Endothelial cell of umbilical vein (primary cell): Measurements from ENCODE around the gene PSMA3.

ENCODE experiments used
- EZH2 ChIP-seq: IDR thresholded peaks from 2 replicates; pipeline ENCODE4 v1.6.1; 2012; ENCODE audit warnings: borderline replicate concordance, low read depth, mild to moderate bottlenecking, moderate library complexity, low read length, inconsistent platforms; ENCODE audit not compliant: severe bottlenecking
- FOS ChIP-seq: IDR thresholded peaks from 2 replicates; pipeline ENCODE4 v1.6.1; 2011; ENCODE audit warnings: mild to moderate bottlenecking, low read length, moderate library complexity, borderline replicate concordance; ENCODE audit not compliant: insufficient read depth
- GATA2 ChIP-seq: IDR thresholded peaks from 2 replicates; pipeline ENCODE4 v1.7.0; 2011; ENCODE audit warnings: low read depth, mild to moderate bottlenecking, moderate library complexity, mixed read lengths, low read length; ENCODE audit not compliant: insufficient read length, insufficient read depth
- JUN ChIP-seq: IDR thresholded peaks from 2 replicates; pipeline ENCODE4 v1.6.1; 2011; ENCODE audit warnings: borderline replicate concordance, low read depth; ENCODE audit not compliant: insufficient read length, insufficient read depth
- MYC ChIP-seq: IDR thresholded peaks from one replicate; pipeline ENCODE4 v1.6.1; 2011; ENCODE audit warnings: mild to moderate bottlenecking, low read depth, low read length
- POLR2A ChIP-seq: IDR thresholded peaks from 2 replicates; pipeline ENCODE4 v1.6.1; 2012; ENCODE audit warnings: low read depth, mild to moderate bottlenecking, control low read depth, low read length
- POLR2AphosphoS5 ChIP-seq: IDR thresholded peaks from 2 replicates; pipeline ENCODE4 v1.6.1; 2012; ENCODE audit warnings: low read depth, mild to moderate bottlenecking, control low read depth, low read length, moderate library complexity; ENCODE audit not compliant: insufficient read depth
- TF ChIP-seq, protein P1 (sequence below), 2 donors: IDR thresholded peaks; 1 replicate in 1 of 2; 2 replicates in 1 of 2; pipeline ENCODE4 v1.5.1; 2011; ENCODE audit warnings: low read length in 2 of 2, mild to moderate bottlenecking in 2 of 2, moderate library complexity in 2 of 2, control low read depth in 1 of 2, inconsistent platforms in 1 of 2, low read depth in 1 of 2; ENCODE audit not compliant: insufficient read depth in 1 of 2; ENCODE audit errors: extremely low read depth in 1 of 2
- TF ChIP-seq, protein P2 (sequence below): IDR thresholded peaks from 2 replicates; pipeline ENCODE4 v1.6.1; 2011; ENCODE audit not compliant: insufficient read depth, insufficient read length

- TF ChIP-seq EZH2 = no peak
- no peak for TF ChIP-seq POLR2AphosphoS5
- no peak for TF ChIP-seq FOS
- TF ChIP-seq, protein P1, sequence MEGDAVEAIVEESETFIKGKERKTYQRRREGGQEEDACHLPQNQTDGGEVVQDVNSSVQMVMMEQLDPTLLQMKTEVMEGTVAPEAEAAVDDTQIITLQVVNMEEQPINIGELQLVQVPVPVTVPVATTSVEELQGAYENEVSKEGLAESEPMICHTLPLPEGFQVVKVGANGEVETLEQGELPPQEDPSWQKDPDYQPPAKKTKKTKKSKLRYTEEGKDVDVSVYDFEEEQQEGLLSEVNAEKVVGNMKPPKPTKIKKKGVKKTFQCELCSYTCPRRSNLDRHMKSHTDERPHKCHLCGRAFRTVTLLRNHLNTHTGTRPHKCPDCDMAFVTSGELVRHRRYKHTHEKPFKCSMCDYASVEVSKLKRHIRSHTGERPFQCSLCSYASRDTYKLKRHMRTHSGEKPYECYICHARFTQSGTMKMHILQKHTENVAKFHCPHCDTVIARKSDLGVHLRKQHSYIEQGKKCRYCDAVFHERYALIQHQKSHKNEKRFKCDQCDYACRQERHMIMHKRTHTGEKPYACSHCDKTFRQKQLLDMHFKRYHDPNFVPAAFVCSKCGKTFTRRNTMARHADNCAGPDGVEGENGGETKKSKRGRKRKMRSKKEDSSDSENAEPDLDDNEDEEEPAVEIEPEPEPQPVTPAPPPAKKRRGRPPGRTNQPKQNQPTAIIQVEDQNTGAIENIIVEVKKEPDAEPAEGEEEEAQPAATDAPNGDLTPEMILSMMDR (IDR thresholded peaks at IDR 0.05; ENCODE audit: extremely low read depth in 1 of 2, insufficient read depth in 1 of 2, low read depth in 1 of 2, low read length in 2 of 2) = no peak
- TF ChIP-seq, protein P2, sequence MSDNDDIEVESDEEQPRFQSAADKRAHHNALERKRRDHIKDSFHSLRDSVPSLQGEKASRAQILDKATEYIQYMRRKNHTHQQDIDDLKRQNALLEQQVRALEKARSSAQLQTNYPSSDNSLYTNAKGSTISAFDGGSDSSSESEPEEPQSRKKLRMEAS = no peak
- no peak for TF ChIP-seq POLR2A
- no peak for TF ChIP-seq MYC
- TF ChIP-seq GATA2 = no peak
- no peak for TF ChIP-seq JUN
These were observed 47.0 kb downstream of the PSMA3 start for GRCh38 chr14:58291646-58292045.
